Renal cortex interstitium (tissue), 11 donors: ENCODE results near the gene AADACL4. TPM values are rescaled to one million over a fixed set of nuclear protein-coding genes. Genes with fewer than 3 reads are reported as not detected.
"Not testable (repeated sequence)": the region's sequence is repeated elsewhere in the genome, so short reads cannot be mapped to it uniquely, and the experiment has no call there.

Source experiments
- DNase-seq, 11 donors: peaks; one replicate each; pipeline ENCODE4 v3.0.0-alpha.2; 2013; ENCODE audit warnings: low read depth in 9 of 11, low spot score in 4 of 11; ENCODE audit errors: extremely low read depth in 1 of 11
- polyA plus RNA-seq, 3 donors: library from polyadenylated mRNA; unstranded; fragments of 120-200 nt; gene quantifications; one replicate each; pipeline ENCODE4 v1.2.1, GENCODE V29; 2013; ENCODE audit not compliant: insufficient read length in 3 of 3

The AADACL4 gene
- polyA plus RNA-seq, 3 donors: 1.1 to 2.0 (median 2.0) TPM

DNA sequence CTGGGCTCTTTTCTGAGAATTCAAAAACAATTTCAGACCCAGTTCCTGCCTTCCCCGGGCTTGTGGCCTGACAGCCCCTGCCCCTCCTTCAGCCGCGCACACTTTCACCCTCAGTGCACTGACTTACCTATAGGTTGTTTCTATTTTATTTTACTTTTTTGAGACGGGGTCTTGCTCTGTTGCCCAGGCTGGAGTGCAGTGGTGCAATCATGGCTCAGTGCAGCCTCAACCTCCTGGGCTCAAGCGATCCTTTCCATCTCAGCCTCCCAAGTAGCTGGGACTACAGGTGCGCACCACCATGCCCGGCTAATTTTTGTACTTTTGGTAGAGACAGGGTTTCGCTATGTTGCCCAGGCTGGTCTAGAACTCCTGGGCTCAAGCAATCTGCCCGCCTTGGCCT lies 1.5 kb downstream of the AADACL4 start:
- not testable (repeated sequence) for DNase-seq

DNA sequence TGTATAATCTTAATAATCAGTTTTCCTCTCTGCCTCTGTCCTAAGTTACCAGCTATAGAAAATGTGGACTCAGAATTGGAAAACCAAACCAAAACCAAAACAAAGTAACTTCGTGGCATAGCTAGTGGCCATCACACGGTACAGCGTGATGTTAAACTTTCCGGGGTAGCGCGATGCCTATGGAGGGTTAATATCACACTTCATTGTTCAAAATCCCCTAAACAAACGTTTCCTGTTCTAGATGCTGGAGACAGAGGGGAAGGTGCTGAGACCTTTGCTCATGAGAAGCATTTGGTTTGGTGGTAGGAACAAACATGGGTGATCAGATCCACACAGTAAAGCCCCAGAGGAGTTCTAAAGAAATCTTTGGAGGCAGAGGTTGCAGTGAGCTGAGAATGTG lies 4.9 kb downstream of the AADACL4 start:
- DNase-seq: no peak

DNA sequence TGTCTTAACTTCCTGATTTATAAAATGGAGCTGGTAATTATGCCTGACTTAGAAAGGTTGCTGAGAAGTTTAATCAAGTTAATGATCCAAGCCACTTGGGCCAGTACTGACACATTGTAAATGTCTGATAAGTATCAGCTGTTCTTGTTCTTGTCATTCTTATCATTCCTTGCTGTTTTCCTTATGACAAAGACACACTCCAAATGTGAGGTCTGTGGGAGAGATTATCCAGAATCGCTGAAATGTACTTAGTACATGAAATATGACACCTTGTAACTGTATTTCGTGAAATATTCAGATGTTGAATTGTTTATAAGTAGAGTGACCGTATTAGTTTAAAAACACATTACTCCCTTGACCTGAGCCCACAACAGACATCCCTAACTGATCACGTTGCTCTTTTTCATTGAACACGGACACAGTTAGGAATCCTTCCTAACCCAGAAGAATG lies 6.1 kb downstream of the AADACL4 start:
- DNase-seq: peak; percentile 39 to 81 (median 72)

DNA sequence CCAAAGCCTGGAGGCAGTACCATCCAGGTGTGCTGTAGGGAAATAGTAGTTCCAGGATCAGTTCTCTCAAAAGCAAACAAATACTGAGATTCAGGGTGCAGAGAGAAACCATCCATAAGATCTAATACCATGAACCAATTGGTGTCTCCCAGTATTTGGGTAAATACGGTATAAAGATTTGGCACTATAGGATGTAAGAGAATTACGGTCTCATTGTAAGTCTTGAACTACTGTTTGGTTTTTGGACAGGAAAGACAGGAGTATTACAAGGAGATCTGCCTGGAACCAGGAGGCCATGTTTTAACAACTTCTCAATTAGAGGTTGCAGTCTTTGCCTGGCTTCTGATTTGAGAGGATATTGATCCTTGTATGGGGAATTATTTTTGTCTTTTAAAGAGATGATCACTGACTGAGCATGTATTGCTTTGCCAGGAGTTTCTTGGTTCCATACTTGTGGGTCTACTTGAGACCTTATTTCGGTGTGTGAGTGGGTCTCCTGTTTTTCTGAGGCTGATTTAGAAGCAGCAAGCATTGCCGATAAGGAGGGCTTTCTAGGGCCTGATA lies 10.2 kb downstream of the AADACL4 start:
- no peak for DNase-seq

DNA sequence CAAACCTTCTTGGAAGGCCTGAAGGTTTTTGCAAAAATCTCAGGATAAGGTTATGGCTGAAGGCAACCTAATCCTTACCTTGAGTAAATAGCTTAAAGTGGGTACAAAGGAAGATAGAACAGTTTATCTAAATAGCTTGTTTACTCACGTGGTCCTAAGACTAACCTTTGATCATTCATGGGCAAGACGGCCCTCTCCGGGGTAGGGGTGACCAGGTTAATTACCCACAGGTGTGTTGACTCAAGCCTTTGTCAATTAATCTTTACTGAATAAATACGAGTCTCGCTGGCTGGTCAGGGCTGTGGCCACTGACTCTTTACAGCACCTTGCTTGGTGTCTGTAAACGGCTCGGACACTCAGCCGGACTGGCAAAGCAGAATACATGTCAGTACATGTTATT lies 10.8 kb downstream of the AADACL4 start:
- no peak for DNase-seq

DNA sequence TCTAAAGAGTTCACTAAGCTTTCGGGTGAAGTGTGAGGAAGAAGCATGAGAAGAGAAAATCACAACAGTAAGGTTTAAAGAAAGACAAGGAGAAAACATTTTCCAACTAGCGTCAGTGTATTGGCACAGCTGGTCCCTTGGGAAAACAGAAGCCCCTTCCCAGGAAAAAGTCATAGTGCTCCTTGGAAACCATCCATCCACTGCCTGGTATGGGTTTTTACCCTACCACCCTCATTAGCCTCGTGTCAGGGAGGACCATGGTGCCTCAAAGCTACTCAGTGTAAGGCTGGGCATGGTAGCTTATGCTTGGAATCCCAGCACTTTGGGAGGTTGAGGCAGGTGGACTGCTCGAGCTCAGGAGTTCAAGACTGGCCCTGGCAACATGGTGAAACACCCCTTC lies 12.7 kb downstream of the AADACL4 start:
- no peak for DNase-seq

DNA sequence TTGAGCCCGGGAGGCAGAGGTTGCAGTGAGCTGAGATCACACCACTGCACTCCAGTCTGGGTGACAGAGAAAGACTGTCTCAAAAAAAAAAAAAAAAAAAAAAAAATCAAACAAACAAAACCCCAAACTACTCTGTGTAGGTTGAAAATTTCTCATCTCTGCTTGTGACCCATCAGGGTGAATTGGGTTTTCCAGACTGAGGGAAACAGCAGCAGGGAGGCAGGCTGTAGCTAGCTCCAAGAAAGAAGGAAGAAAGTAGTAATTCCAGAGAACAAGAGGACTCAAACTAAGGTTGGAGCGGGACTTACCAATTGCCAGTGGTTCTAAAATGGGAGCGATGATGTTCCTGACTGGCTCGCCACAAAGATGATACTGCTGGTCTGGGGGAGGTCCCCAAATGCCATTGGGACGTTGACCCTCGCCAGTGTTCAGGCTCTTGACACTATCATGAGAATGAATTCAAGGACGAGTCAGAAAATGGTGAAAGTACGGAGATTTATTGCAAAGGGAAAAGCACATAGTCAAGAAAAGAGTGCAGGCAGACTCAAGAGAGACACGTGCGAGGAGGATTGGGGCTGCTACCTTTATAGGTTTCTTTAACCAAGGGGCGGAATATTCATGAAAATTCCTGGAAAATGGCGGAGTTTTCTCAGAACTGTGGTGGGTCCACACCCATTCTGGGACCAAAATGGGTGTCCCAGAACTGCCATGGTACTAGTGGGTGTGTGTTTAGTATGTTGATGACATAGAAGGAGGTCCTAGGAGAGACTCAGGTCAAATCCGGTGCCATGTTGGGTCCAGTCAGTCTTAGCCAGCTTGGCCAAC lies 13.4 kb downstream of the AADACL4 start:
- DNase-seq: no peak

DNA sequence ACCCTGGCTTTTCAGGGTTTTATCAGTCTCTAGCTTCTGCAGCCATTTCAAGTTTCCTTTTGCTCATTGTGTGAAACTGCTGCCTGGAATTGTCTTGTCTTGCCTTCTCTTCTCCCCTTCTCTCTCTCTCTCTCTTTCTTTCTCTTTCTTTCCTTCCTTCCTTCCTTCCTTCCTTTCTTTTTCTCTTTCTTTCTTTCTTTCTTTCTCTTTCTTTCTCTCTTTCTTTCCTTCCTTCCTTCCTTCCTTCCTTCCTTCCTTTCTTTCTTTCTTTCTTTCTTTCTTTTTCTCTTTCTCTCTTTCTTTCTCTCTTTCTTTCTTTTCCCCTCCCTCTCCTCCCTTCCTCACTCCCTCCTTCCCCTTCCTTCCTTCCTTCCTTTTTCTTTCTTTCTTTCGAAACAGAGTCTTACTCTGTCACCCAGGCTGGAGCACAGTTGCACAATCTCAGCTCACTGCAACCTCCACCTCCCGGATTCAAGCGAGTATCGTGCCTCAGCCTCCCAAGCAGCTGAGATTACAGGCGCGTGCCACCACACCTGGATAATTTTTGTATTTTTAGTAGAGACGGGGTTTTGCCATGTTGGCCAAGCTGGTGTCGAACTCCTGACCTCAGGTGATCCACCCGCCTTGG lies 14.1 kb downstream of the AADACL4 start:
- not testable (repeated sequence) for DNase-seq

DNA sequence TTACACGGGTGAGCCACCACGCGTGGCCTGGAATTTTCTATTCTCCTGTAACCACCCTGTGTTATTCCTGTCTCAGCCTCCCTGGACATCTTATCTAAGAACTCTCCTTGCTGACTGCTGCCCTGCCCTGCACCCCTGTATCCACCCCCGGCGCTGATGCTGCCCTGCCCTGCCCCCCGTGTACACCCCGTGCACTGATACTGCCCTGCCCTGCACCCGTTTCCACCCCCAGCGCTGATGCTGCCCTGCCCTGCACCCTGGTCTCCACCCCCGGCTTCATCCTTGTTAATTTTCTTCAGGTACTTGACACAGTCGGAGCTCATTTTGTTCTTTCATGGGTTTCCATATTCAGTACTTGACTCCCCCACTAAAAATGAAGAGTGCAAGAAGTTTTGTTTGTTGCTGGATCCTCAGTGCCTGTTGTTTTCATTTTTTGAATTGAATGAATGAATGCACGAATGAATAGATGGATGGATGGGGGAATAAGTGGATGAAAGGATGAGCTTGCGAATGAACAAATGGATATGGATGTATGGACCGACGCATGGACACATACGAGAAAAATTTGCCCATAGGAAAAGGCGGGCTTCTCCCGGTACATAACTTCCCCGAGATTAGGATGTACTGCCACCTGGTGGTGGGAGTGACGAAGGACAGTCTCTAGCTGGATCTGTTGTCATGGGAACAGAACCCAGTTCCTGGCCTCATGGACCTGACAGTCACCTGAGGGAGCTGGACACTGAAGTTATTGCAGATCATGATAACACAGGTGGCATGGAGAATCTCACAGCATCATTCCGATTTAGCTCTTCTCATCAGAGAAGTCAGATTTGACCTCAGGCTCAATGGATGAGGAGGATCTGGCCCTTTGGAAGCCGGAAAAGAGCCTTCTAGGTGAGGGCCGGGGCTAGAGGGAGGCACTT lies 14.9 kb downstream of the AADACL4 start:
- peak; percentile 58 to 87 (median 75) for DNase-seq

DNA sequence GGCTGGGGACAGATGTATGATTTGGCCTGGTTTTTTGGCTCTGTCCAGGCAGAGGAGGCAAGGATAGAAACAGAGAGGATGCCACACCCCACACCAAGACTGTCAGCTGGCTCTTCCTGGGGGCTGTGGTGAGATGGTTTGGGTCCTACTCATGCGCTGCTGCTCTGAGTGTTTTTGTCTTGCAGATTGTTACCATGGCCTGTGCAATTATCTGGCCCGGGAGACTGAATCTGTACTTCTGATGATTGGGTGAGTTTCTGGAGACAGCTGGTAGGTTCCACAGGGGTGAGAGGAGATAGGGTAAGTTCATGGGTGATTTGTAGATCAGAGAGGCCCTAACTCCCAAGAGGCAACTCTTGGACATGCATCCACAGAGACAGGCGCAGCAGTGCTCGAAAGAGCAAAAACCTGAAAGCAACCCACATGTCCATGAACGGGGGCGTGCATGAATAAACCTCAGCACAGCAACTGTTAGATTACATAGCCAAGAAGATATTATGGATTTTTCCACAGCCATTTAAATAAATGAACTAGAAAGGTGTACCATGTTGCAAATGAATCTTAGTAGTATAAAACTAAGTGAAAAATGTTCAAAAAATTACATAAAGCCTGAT lies 17.8 kb downstream of the AADACL4 start:
- DNase-seq: no peak

DNA sequence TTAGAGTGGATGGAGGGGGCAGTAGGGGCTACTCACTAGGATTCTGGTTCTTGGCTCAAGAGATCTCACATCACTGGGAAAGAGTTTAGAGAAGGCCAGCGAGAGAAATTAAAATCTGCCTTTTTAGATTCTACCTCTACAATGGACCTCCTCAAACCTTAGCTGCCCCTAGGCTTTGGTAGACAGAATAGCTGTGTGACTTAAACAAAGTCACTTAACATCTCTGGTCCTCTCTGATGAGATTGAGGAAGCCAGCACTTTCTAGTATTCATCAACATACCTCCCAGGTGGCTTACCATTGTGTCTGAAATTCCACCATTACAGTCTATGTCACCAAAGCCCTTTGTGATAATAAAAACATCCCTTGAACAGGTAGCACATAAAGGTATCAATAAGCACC lies 18.7 kb downstream of the AADACL4 start:
- no peak for DNase-seq

DNA sequence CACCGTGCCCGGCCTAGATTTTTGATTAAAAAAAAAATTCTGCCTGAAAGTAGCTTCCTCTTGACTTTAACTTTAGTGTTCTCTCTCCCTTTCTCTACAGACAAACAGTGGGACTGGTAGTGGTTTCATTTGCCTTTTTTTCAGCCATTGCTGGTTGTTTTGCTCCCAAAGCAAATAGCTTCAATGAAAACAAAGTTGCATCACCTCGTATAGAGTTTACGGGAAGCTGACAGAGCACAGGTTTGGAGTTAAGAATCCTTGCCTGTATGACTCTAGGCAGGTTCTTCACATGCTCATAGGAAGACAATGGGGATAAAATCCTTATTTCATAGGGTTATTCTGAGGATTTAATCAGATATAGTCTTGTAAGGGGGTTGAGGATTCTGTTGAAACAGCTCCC lies 21.6 kb downstream of the AADACL4 start:
- no peak for DNase-seq

DNA sequence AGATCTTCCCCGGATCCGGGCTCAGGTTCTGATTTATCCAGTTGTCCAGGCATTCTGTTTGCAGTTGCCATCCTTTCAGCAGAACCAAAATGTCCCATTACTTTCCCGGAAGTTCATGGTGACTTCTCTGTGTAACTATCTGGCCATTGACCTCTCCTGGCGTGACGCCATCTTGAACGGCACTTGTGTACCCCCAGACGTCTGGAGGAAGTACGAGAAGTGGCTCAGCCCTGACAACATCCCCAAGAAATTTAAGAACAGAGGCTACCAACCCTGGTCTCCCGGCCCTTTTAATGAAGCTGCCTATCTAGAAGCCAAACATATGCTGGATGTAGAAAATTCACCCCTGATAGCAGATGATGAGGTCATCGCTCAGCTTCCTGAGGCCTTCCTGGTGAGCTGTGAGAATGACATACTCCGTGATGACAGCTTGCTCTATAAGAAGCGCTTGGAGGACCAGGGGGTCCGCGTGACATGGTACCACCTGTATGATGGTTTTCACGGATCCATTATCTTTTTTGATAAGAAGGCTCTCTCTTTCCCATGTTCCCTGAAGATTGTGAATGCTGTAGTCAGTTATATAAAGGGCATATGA lies 22.4 kb downstream of the AADACL4 start:
- DNase-seq: no peak

DNA sequence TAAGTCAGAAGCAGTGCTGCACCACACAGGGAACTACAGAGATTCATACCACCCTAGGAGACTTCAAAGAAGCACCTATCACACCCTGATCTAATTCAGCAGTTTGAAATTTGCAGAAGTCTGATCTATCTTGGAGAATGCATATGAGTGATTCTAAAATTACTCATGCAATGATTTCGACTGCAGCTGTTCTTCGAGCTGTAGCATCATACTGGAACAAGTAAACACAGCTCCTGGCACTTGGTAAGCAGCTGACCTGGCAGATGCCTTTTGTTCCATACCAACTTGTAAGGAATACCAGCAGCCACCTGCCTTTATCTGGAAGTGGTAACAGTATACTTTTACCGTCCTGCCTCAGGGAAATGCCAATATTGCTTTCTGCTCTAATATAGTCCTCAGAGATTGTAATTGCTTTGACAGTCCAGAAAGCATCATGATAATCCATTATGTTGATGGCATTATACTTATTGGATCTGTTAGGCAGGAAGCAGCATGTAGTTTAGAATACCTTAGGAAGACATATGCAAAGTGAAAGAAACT lies 25.7 kb downstream of the AADACL4 start:
- no peak for DNase-seq

DNA sequence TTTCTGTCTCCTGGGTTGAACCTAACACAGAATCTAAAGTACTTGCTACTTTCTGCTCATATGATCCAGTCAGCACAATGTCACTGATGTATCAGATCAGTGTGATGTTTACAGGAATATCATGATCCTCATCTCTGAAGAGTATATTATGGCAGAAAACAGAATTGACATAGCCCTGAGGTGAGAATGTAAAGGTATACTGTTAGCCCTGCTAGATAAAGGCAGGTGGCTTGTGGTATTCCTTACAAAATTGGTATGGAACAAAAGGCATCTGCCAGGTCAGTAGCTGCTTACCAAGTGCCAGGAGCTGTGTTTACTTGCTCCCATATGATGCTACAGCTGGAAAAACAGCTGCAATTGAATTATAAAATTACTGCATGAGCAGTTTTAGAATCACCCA lies 30.5 kb downstream of the AADACL4 start:
- DNase-seq: no peak

DNA sequence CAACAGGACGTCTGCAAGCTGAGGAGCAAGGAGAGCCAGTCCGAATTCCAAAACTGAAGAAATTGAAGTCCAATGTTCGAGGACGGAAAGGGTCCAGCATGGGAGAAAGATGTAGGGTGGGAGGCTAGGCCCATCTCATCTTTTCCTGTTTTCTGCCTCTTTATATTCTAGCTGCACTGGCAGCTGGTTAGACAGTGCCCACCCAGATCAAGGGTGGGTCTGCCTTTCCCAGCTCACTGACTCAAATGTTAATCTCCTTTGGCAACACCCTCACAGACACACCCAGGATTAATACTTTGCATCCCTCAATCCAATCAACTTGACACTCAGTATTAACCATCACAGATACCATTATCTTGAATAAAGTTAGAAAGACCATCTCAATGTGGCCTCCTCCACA lies 32.2 kb downstream of the AADACL4 start:
- not testable (repeated sequence) for DNase-seq

DNA sequence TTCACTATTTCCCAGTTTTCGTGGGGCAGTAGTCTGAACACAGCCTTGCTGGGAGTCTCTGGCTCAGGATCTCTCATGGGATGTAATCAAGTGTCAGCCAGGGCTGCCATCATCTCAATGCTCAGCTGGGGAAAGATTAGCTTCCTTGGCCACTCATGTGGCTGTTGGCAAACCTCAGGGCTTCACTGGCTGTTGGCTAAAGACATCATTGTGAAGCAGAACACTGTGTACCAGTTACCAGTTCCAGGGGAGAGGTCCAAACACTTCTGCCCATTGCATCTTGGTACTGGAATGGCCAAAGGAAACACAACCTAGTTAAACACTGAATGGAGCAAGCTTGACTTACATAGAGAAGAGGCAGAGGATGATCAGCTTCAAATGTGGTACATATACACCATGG lies 33.7 kb downstream of the AADACL4 start:
- no peak for DNase-seq

DNA sequence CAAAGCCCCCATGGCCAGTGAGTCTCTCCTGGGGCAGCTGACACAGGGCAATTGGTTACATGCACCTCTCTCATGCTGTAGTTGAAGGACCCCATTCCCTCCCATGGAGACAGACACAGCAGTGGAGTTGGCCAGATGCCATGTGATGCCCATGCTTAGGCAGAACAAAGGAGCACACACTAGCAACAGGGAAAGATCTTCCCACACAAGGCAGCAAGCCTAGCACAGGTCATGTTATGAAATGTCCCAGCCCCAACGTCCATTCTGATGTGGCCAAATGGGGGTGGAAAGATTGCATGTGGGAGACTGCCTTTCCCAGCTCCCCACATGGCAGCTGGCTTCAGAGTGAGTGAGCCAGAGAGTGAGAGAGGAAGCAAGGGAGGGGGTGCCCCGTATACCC lies 34.5 kb downstream of the AADACL4 start:
- DNase-seq: no peak
